HG03139 (cell line): ENCODE results near the gene COL27A1.

Experiments used
- ATAC-seq: cut with Tn5 transposase; IDR thresholded peaks from one replicate; pipeline ENCODE4 v1.9.1; 2021; ENCODE audit not compliant: unreplicated experiment

COL27A1 gene

GRCh38 chr9:114240216-114240615, 84.9 kb downstream of the COL27A1 start:
- ATAC-seq = no peak

GRCh38 chr9:114240647-114241558, 85.6 kb downstream of the COL27A1 start:
- no peak for ATAC-seq

GRCh38 chr9:114242837-114243236, 87.5 kb downstream of the COL27A1 start:
- ATAC-seq = no peak

- no peak for ATAC-seq
Measured at GRCh38 chr9:114243240-114243639, 87.9 kb downstream of the COL27A1 start.

GRCh38 chr9:114244570-114244969, 89.2 kb downstream of the COL27A1 start:
- no peak for ATAC-seq

GRCh38 chr9:114246558-114246957, 91.2 kb downstream of the COL27A1 start:
- no peak for ATAC-seq

GRCh38 chr9:114247077-114247476, 91.7 kb downstream of the COL27A1 start:
- no peak for ATAC-seq

GRCh38 chr9:114247491-114247890, 92.2 kb downstream of the COL27A1 start:
- ATAC-seq = no peak

GRCh38 chr9:114248299-114248707, 93.0 kb downstream of the COL27A1 start:
- no peak for ATAC-seq

- no peak for ATAC-seq
Measured at GRCh38 chr9:114249424-114250234, 94.3 kb downstream of the COL27A1 start.

GRCh38 chr9:114250235-114250568, 94.9 kb downstream of the COL27A1 start:
- ATAC-seq = no peak

- no peak for ATAC-seq
Measured at GRCh38 chr9:114250648-114251047, 95.3 kb downstream of the COL27A1 start.

GRCh38 chr9:114252394-114252793, 97.1 kb downstream of the COL27A1 start:
- no peak for ATAC-seq

GRCh38 chr9:114256827-114257328, 101.5 kb downstream of the COL27A1 start:
- ATAC-seq = no peak

- no peak for ATAC-seq
Measured at GRCh38 chr9:114258218-114258617, 102.9 kb downstream of the COL27A1 start.

GRCh38 chr9:114258866-114259797, 103.8 kb downstream of the COL27A1 start:
- no peak for ATAC-seq

GRCh38 chr9:114259798-114260523, 104.6 kb downstream of the COL27A1 start:
- ATAC-seq = no peak

- no peak for ATAC-seq
Measured at GRCh38 chr9:114261026-114261425, 105.7 kb downstream of the COL27A1 start.

- no peak for ATAC-seq
Measured at GRCh38 chr9:114261987-114262386, 106.7 kb downstream of the COL27A1 start.

GRCh38 chr9:114263853-114264510, 108.6 kb downstream of the COL27A1 start:
- no peak for ATAC-seq
